Measurements from ENCODE around the gene CEP112. TPM values are rescaled to one million over a fixed set of nuclear protein-coding genes. Genes with fewer than 3 reads are reported as not detected.
A peak's percentile ranks its signal among the peaks of the same experiment; 100 is the strongest.

Gene CEP112
- total and polyA plus RNA-seq, 8 donors = 15.1 to 23.8 (median 19.7) TPM

GRCh38 chr17:65856865-65857264 lies 335.1 kb downstream of the CEP112 start:
- no peak for TF ChIP-seq CTCF (IDR thresholded peaks at IDR 0.05)
- ATAC-seq (no peak), DNase-seq (no peak)
- H3K4me3 ChIP-seq = no peak overlapping the region
- H3K27ac ChIP-seq = no peak overlapping the region
- intact Hi-C loops (cut with DNase I) = no loop called here
- H3K36me3 ChIP-seq = no peaks in the 10 kb centered on the region
- no peaks in the 10 kb centered on the region for H3K9me3 ChIP-seq
- H3K4me1 ChIP-seq = no peaks in the 10 kb centered on the region
- H3K27me3 ChIP-seq = no peaks in the 10 kb centered on the region

GRCh38 chr17:65855675-65856074 lies 336.3 kb downstream of the CEP112 start:
- intact Hi-C loops (cut with DNase I) = no loop called here
- ATAC-seq (no peak), DNase-seq (no peak)
- TF ChIP-seq CTCF (IDR thresholded peaks at IDR 0.05) = no peak
- Histone ChIP-seq H3K4me1 (peaks cover 0 to 1% of the 10 kb centered on the region in 2 donors), H3K36me3 (no peaks in the 10 kb centered on the region), H3K27me3 (no peaks in the 10 kb centered on the region), H3K4me3 (no peak overlapping the region), H3K9me3 (no peaks in the 10 kb centered on the region), H3K27ac (no peak overlapping the region)

DNA sequence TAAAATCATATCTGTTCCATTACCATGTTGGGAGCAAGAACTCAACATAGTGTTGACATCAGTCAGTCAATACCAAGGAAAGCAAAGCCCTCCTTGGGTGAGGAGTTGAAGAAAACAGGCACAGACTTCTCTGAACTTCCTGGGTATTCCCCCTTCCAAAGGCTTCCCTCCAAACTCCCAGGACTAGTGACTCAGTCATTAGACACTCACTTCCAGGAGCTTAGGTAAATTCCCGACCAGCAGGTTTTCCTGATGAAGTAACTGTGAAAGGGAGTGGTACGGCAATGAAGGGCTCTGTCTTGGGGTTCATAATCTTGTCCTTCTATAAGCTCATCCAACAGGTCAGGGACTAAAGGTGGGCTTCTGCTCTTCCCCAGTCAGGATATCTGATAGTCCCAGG lies 336.7 kb downstream of the CEP112 start:
- Histone ChIP-seq H3K4me3 (no peak overlapping the region), H3K27me3 (no peaks in the 10 kb centered on the region), H3K9me3 (no peaks in the 10 kb centered on the region), H3K27ac (no peak overlapping the region), H3K4me1 (peaks cover 0 to 5% of the 10 kb centered on the region in 2 donors), H3K36me3 (no peaks in the 10 kb centered on the region)
- intact Hi-C loops (cut with DNase I) = no loop called here
- TF ChIP-seq CTCF (IDR thresholded peaks at IDR 0.05) = no peak
- no peak for DNase-seq
- peak; percentile 88 for ATAC-seq

DNA sequence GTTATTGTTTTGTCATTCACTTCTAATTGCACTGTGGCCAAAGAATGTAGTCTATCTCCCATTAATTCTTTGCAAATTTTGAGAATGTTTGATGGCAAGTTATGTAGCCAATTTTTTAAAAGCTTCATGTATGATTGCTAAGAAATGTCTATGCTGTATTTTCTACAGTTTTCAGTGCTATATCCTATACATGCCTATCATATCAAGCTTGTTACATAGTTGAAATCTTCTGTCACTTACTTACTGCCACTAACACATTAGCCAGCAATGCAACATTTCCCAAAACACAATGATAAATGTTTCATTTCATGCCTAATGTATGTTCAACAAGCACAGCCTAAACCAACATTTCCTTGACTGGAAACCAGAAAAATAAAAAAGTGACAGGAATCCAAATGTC lies 338.1 kb downstream of the CEP112 start:
- no peak overlapping the region for H3K4me3 ChIP-seq
- peak in 1 of 4 donors; percentile 13 for DNase-seq
- peaks cover 0 to 5% of the 10 kb centered on the region in 2 donors for H3K4me1 ChIP-seq
- no peak for TF ChIP-seq CTCF (IDR thresholded peaks at IDR 0.05)
- H3K9me3 ChIP-seq = no peaks in the 10 kb centered on the region
- ATAC-seq = no peak
- H3K27me3 ChIP-seq = no peaks in the 10 kb centered on the region
- H3K36me3 ChIP-seq = no peaks in the 10 kb centered on the region
- no peak overlapping the region for H3K27ac ChIP-seq
- intact Hi-C loops (cut with DNase I) = no loop called here

DNA sequence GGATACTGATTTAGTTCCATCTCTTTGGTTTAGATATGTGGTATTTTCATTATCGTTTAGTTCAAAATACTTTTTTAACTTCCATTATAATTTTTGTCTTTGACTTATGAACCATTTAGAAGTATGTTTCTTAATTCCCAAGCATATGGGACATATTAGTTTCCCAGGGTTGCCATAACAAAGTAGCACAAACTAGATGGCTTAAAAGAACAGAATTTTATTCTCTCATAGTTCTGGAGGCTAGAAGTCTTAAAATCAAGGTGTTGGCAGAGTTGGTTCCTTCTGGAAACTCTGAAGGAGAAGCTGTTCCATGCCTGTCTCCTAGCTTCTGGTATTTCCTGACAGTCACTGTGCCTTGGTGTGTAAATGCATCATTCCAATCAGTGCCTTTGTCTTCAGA lies 339.0 kb downstream of the CEP112 start:
- TF ChIP-seq CTCF (IDR thresholded peaks at IDR 0.05) = no peak
- Histone ChIP-seq H3K36me3 (no peaks in the 10 kb centered on the region), H3K4me3 (no peak overlapping the region), H3K4me1 (peaks cover 0 to 5% of the 10 kb centered on the region in 2 donors), H3K9me3 (no peaks in the 10 kb centered on the region), H3K27ac (no peak overlapping the region), H3K27me3 (no peaks in the 10 kb centered on the region)
- intact Hi-C loops (cut with DNase I) = no loop called here
- DNase-seq = no peak
- ATAC-seq = no peak

All from left lung (tissue), 10 donors.